Posterior vena cava (tissue), 2 donors: Measurements from ENCODE around the gene TCEANC. TPM values are rescaled to one million over a fixed set of nuclear protein-coding genes. Genes with fewer than 3 reads are reported as not detected.

ENCODE experiments used
- DNase-seq: peaks from one replicate; pipeline ENCODE4 v3.0.0-alpha.2; 2020; ENCODE audit warnings: low spot score
- intact Hi-C, 2 donors: fragments of 100-400 bp; cut with DNase I; formaldehyde crosslinking; loops; one replicate each; pipeline versions ENCODE4 v1.14.1 to v1.14.2; 2022 to 2023
- total RNA-seq, 2 donors: library from RNA; stranded (reverse); fragmentation: NEBNext Ultra II Directional; extraction: Animal tissue kit (Norgen Biotek cat#: 25700); gene quantifications; one replicate each; pipeline ENCODE4 v1.2.1, GENCODE V29; 2021
- donor health status: DM: yes; HTN: yes; CAD: no.
- donor health status: DM: yes; HTN: yes; CAD: no.

Gene TCEANC
- total RNA-seq, 2 donors from 2014 or later, result 3.3 to 3.8 TPM

- DNase-seq, result no peak
- intact Hi-C loops, result no loop called here
Observed at GRCh38 chrX:13688384-13688957, 35.5 kb downstream of the TCEANC start.

DNA sequence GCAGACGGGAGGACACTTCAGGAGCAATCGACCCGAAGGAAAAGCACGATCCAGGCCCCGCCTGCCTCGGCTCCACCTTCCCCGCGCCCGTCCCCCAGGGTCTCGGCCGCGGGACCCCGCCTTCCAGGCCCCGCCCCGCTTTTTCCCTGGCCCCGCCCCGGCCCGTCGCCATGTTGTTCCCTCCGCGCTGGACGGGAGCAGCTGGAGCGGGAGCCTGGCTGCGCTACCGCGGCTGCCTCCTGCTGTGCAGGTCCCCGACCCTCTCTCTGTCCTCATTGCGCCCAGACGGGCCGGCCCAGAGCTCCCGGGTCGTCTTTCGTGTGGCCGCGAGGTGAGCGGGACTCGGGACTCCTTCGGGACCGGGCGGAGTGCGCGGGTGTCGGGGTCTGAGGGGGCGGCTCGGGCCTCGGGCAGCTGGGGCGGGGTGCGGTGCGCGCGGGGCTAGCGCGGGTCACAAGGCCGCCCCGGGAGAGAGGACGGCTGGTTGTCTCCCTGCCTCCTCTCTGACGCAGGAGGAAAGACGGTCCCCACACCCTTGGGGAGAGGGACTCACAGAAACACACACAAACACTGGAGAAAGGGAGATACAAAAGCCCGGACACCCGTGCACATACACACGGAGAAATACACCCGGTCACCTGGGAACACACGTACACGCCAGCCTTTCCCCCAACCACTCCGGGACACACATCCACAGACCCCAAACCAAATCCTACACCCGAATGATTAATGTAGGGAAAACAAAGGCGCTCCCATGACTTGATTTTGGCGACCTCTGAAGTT, 36.2 kb downstream of the TCEANC start, which contains the start of gene RAB9A:
Gene RAB9A, plus strand, starts transcription at position 171 of the 783 bp plus-strand sequence. CDS start 19,619 bp downstream, outside the sequence.
- intact Hi-C loops, result no loop called here
- peak; percentile 94 for DNase-seq

DNA sequence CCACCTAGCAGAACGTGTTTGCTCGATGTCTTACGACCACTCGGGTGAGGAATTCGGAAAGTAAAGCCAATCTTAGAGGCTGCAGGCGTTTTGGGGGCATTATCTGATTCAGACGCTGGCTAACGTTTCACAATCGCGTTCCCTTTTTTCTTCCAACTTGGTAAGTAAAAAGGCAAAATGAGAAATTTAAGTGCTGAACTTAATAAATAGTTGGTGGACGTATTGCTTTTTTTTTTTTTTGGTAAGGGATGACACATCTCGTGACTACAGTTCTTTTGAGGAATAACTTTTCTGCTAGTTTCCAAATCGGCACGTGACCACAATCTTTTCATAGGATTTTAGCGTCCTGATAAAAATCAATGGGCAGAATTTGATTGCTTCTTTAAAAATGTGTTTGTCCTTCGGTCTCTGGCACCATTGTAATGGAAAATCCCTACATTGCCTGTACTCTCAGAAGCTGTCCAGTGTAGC, 36.8 kb downstream of the TCEANC start:
- intact Hi-C loops, result no loop called here
- no peak for DNase-seq

DNA sequence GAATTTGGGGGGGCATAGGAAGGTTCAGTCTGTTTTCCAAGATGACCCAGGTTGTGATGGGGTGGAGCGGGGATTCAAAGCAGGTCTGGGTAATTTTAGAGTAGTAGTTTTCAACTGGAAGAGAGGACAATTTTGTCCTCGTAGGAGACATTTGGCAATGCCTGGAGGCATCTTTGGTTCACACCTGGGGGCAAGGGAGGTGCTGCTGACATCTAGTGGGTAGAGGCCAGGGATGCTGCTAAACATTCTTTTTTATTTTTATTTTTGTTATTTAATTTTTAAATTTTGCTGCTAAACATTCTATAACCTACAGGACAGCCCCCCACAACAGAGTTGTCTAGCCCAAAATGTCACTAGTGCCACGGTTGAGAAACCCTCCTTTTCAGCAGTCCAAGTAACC, 37.9 kb downstream of the TCEANC start:
- DNase-seq, result no peak

DNA sequence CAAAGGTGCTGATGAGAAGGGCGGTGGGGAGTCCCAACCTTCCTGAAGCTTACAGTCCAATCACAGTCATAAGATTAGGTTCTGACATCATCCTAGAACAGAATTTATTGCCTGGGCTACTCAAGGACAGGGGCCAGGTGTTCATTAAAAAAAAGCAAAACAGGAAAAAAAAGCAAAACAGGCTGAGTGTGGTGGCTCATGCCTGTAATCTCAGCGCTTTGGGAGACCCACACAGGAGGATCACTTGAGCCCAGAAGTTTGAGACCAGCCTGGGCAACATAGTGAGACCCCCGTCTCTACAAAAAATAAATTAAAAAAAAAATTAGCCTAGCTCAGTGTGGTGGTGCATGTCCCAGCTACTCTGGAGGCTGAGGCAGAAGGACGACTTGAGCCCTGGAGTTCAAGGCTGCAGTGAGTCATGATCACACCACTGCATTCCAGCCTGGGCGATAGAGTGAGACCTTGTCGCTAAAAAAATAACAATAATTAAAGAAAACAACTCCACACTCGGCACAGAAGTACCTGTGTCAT, 39.0 kb downstream of the TCEANC start:
- intact Hi-C loops, result no loop called here
- no peak for DNase-seq

More for the DNA sequence above, 37.9 kb downstream of the TCEANC start:
- intact Hi-C loops, result no loop called here

DNA sequence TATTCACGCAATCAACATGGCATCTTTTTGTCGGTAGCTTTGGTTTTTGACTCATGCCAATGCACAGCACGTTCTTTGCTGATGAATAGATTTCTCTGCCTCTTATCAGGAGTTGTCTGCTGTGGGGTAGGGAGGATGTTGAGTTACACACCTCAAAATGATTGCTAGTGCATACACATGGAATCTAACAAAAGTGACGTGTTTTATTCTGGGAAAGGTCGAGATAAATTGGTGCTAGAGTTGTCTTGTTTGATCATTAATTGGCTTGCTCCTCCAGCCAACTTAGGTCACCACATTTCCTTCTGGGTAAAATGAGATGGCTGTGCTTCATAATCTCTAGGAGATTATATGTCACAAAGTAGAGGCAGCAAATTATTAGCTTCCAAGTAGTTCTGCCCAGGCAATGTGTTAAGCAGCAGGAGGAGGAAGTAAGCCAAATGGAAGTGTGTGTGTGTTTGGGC, 39.9 kb downstream of the TCEANC start:
- intact Hi-C loops, result no loop called here
- DNase-seq, result no peak

- intact Hi-C loops, result no loop called here
- no peak for DNase-seq
Observed at GRCh38 chrX:13693341-13693961, 40.5 kb downstream of the TCEANC start.

DNA sequence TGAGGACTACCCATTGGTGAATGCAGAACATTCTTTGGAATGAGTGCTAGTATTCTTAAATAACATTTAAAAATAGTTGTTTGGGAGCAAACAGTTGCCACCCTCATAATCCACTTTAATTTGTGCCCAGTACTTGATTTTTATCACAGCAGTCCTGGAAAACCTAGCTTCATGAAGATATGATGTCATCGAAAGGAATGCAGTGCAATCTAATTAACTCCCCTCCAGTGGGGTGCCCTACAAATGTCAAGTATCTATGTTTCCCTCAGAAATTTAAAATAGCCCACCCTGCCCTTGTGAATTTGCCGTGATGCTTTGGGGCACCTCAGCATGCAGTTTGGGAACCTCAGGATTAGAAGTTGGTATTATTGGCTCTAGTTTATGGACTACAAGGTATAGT, 41.4 kb downstream of the TCEANC start:
- DNase-seq, result no peak
- intact Hi-C loops, result no loop called here

- DNase-seq, result no peak
- intact Hi-C loops, result no loop called here
Observed at GRCh38 chrX:13694983-13695382, 42.0 kb downstream of the TCEANC start.

DNA sequence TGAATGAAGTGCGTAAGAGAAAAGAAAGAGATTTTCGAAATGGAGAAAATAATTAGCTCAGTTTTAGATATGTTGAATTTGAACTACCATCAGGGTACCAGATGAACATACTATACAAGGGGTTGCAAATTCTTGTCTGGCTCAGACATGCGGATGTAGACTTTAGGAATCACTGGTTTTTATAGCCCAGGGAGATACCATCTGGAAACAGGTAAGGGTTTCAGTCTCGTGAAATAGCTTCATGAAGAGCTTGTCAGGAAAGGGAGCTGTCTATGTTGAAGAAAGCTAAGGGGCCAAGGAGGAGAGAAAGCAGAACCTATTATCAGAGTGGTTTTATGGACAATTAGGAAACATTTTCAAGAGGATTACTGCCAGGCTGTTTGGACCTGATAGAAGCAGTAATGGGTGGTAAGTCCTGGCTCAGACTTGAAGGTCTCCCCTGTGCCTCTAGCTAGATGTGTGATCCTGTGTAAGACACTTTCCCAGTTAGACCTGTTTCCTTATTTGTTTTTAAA, 42.7 kb downstream of the TCEANC start:
- DNase-seq, result no peak
- intact Hi-C loops, result no loop called here

DNA sequence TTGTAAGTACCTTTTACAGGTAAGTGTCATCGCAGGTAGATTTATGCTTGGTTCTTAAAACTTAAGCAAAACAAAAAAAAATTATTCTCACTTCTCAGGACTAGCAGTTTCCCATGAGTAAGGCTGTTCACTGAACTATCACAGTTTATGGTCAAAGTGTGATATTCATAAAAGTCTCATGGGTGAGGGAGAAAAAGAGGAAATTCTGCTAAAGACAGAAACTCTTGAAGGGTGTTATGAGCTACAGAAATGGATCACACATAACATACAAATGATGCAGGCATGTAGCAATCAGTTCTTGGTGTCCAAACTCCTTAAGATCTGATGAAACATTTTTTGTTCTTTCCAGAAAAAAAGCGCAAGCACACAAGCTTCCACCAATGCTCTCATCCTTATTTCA, 44.5 kb downstream of the TCEANC start:
- intact Hi-C loops, result no loop called here

GRCh38 chrX:13697976-13698375, 45.0 kb downstream of the TCEANC start:
- DNase-seq, result no peak
- intact Hi-C loops, result no loop called here

More for the DNA sequence above, 44.5 kb downstream of the TCEANC start:
- DNase-seq, result no peak

- DNase-seq, result no peak
- intact Hi-C loops, result no loop called here
Observed at GRCh38 chrX:13698432-13698831, 45.5 kb downstream of the TCEANC start.

DNA sequence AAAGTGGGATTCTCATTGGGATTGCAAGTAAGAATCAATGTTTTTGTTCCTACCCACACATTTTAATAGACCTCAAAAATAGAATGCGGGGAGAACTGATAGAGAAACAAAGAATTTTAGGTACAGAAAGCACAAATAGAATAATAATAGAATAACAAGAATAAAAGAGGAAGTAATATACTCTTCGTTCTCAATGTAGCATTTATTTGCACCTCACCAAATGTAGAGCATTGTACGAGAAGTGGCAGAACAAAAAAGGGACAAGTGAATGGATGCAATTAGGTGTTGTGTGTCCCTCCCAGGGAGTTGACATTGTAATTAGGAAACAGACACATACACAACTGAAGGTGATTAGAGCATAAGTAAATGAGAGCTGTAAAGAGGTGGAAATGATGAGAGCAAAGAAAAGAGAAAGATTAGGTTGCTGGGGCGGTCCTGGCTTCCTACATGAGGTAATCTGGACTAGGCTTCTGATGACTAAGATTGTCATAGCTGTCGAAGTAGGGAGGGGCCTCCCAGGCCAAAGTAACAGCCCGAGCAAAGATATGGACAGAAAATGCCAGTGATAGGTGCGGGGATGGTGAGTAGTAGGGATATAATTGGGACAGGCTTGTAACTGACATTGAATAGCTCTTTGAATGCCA, 46.4 kb downstream of the TCEANC start:
- DNase-seq, result no peak
- intact Hi-C loops, result no loop called here

GRCh38 chrX:13700380-13700779, 47.4 kb downstream of the TCEANC start:
- intact Hi-C loops, result no loop called here
- no peak for DNase-seq

GRCh38 chrX:13702111-13702789, 49.3 kb downstream of the TCEANC start:
- DNase-seq, result no peak
- intact Hi-C loops, result no loop called here

DNA sequence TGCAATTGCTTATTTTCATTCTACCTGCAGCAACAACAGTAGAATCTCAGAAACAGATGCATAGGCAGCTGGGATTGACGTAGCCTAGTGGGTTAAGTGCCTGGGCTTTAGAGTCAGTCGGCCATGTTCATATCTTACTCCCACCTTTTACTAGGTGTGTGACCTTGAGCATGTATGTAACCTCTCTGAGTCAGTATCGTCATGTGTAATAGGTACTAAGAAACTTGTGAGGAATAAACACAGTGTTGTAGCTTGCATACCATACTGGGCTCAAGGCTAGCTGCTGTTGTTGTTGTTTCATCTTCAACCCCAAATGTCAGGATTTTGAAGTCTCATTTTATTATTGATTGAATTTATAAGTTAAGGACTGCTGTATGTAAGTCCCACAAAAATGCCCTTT, 50.2 kb downstream of the TCEANC start:
- no peak for DNase-seq
- intact Hi-C loops, result no loop called here

DNA sequence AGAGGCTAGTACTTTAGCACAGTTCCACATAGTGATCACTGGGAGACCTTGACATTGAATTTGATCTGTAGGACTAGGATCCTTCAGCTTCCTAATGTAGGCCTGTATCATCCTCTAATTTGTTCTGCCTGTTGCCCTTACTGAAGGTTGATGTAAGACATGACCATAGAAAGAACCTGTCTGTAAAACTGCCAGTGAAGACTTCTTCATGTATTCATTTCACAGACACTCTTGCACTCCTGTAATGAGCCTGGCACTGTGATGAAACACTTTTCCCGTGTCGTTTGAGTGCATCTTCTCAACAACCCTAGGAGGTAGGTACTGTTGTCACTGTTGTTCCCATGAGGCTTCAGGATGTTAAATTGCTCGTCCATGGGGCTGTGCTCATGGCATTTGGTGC, 50.6 kb downstream of the TCEANC start:
- intact Hi-C loops, result no loop called here
- DNase-seq, result no peak

GRCh38 chrX:13711141-13711540, 58.2 kb downstream of the TCEANC start:
- intact Hi-C loops, result no loop called here
- no peak for DNase-seq
